ENCODE data around the gene GNPTAB.
A peak's percentile ranks its signal among the peaks of the same experiment; 100 is the strongest.

The GNPTAB gene

DNA sequence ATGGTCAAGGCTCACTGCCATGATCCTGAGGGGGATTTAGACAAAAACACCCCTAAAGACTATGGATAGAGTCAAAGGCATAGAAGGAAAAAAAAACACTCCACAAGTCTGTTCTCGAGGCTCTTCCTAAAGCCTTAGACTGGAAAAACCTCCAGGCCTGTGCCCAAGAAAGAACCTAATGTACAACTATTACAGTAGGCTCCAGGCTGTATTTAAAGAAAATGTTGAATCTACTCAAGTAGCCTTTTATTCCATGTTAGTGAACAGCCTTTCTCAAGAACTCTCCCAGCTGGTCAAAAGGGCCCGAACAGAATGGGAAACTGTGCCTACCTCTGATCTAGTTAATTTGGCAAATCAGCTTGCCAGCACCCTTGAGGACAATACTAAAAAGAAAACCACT is 28.3 kb downstream of the GNPTAB start:
- no peak for DNase-seq

DNA sequence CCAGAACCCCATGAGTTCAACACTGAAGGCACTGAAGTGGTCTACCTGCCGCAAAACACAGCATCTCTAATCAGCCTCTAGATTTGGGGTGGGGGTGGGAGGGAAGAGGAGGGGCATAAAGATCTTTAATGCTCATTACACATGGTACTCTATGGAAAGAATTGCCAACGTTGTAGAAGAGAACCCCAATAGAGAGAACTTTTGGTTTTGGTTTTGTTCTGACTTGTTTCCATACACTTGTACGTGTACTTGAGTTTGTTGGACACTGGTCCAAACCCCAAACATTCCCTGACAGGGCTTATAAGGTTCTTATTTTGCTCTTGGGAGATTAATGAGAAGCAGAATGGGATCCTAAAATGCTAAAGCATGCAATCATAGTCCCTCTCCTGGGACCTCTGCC is 31.0 kb downstream of the GNPTAB start:
- no peak for DNase-seq

DNA sequence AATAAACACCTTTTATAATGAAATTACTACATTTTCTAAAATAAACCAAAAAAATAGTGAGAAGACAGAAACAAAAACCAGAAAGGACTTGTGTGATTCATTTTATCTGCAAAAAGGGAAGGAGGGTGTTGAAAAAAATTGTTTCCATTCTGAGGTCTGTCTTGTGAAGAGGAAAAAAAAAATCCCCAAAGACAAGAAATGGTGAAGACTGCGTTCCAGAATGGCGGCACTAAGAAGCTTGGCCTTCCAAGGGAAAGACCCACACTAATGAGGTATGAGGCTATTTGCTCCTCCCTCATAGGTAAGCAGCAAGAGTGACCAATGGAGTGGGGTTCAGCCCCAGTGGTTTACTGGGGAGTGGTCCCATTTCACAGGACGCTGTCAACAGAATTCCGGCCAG is 35.0 kb downstream of the GNPTAB start:
- no peak for DNase-seq

DNA sequence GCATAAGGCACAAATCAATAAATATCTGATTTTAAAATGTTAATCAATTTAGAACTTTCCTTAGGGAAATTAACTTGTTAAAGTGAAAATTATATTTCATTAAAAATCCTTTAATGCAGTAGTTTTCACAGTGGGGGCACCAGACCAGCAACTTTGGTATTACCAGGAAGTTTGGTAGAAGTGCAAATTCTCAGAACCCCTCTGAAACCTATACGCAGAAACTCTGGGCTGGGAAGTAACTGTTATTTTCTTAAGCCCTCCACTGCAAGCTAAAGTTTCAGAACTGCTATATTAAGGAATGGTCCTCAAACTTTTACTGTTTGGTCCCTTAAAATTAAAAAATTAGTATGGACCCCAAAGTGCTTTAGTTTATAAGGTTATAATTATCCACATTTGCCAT is 35.7 kb downstream of the GNPTAB start:
- DNase-seq: no peak

DNA sequence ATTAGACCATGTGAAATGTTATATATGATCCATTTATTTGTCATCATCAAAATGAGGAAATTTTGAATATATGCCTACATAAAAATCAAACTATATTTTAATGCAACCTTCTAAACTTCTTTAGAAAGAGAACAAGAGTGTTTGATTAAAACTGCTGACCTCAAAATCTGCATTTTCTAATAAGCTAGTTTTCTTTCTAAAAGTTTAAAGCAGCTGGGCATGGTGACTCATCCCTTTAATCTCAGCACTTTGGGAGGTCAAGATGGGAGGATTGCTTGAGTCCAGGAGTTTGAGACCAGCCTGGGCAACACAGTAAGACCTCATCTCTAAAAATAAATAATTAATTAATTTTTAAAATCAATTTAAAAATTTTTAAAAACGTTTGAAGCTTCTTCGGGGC is 36.2 kb downstream of the GNPTAB start:
- no peak for DNase-seq

DNA sequence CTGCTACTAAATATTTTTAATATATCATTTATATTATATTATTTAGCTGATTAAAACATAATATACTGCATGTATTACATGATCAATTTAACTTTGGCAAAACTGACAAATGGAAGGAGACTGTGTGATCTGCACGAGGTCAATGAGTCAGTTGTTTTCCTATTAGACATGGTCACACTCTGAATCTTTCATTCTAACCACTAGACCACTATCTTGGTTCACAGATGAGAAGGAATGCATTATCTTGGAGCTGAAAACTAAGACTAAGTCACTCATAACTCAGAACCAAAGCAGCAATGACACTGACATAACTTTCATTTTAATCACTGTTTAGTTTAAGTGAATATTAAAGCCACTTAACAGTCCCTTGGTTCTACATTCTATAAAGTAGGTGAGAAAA is 37.4 kb downstream of the GNPTAB start:
- DNase-seq: no peak

DNA sequence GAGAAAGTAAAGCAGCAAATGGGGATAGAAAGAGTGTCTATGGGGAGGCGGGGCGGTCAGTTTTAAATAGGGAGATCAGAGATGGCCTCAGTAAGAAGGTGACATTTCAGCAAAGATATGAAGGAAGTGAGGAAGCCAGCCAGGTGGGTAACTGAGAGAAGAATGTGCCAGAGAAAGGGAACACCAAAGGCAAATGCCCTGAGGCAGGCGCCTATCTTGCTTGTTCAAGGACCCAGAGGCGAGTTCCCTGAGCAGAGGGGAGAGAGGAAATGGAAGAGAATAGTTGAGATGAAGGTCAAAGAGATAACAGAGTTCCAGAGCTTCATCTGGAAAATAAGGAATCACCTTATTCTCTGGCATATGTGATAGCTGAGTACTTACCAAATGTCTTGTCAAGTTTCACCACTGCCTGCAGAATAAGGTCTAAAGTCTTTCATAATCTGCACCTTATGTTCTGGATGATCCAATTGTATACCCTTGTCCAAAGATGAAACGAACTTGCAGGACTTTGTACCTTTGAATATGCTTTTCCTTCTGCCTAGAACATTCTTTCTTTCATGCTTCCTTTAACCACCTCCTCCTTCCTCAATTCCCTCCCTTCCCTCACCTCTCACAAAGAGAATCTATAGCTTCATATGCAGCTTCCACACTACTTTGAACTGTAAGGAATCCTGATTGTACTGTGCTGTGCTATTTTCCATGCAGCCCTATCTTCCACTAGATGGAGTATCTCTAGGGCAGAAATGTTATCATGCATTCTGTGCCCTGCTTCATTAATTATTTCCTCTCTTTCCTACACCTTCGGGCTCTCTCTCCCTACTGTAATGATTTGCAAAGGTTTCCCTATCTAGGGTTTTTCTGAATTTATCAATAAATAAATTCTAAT is 38.5 kb downstream of the GNPTAB start:
- DNase-seq: no peak

DNA sequence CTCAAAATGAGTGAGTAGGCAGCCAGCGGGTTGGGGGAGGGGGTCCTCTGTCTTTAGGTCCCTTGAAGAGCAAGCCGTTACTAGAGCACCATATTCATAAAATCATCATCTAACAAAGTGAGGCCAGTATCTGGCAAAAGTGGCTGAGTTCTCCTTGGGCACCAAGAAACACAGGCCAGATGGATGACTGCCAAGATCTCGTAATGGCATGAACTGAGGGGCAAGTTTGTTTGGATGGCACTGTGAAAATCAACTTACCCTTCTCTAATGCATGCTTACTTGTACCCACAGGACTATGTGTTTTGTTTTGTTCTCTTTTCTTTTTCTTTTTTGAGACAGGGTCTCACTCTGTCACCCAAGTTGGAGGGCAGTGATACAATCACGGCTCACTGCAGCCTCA is 41.6 kb downstream of the GNPTAB start:
- DNase-seq: no peak

DNA sequence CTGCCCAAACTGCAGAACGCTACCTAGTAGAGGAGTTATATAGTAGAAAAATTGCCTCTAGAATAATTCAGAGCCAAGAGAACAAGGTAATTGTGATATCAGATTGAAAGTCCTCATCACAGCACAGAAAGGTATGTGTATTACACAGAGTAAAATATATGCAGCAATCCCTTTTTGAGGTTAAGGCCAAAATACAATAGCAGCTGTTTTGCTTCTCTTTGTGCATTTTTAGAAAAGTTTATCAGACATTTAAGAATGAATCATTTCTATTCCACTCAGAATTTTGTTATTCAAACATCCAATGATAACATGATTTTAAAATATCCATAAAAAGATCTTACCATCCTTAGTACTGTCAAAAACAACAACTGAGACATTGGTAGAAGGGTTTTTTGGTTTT is 45.1 kb downstream of the GNPTAB start:
- DNase-seq: no peak

DNA sequence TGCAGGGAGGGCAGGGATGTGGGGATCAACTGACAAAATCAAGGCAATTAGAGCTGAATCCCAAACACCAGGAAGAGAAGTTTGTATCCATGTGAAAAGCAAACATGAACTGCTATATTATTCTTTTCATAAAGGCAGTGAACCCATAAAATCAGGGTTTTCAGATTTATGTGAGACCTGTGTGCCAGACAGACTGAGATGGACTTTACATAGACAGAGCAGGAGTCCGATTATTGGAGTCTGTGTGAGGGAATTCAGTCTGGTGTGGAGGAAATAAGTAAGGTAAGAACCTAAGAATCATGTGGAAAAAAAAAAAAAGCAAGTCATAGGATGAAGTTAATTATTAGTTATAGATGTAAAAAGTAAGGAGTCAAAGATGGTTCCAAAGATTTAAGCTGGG is 46.4 kb downstream of the GNPTAB start:
- DNase-seq: no peak

DNA sequence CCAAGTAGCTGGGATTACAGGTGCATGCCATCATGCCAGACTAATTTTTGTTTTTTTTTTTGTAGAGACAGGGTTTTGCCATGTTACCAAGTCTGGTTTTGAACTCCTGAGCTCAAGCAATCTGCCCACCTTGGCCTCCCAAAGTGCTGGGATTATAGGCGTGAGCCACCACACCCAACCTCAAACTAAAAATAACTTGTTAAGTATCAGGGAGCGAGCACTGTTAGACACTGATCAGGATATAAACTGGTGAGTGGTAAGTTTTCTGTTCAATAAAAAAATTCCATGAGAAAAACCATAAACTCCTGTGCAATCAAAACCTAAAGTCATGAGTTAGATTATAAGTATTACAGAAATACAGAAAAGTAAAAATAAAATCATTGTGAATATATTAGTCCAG is 46.9 kb downstream of the GNPTAB start:
- DNase-seq: no peak

DNA sequence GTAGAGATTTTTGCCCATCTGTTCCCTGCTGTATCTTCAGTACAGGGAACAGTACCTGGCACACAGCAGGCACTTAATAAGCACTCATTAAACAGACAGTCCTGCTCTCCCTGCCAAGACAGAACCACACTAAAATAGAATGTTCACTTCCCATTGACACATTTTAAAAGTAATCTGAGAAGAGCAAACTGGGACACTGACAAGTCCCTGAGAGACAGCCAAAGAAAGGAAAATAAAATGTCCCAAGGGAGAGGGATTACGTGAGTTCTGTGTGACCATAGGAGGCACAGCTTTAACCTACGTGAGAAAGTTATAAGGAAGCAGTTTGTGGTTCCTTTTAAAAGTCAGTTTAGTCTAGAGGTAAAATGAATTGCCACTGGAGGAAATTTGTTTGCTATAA is 47.6 kb downstream of the GNPTAB start:
- no peak for DNase-seq

DNA sequence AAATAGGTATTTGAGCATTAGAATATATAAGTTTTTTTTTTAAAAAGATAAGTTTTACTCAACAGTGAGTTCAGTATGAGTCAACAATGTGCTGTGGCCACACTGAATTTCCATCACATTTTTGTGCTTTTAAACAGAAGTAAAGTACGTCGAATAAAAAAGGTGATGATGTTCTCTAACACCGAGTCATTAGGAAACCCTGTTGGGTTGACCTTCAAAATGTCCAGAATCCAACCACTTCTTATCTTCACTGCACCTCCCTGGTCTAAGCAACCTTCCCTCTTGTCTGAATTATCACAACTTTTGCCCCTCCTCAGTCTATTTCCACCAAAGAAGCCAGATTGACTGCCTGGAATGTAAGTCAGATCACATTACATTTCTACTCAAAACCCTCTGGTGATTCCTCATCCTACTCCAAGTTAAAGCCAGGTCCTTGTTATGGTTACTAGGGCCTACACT is 48.5 kb downstream of the GNPTAB start:
- no peak for DNase-seq

DNA sequence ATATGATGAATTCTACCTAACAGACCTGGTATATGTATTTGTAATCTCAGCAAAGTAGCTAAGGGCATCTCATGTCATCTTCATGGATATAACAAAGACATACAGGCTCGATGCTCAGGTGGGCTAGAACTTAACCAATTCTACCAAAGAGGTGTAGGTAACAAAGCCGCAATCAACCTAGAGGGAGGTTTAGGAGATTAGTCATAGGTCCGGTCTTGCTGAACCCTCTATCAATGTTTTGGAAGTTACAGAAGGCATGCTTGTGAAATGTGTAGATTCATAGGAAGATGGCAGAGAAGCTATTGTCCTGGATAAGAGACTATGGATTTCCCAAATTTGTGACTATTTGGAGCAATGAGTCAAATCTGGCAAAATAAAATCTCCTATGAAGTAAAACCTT is 48.9 kb downstream of the GNPTAB start:
- DNase-seq: no peak

DNA sequence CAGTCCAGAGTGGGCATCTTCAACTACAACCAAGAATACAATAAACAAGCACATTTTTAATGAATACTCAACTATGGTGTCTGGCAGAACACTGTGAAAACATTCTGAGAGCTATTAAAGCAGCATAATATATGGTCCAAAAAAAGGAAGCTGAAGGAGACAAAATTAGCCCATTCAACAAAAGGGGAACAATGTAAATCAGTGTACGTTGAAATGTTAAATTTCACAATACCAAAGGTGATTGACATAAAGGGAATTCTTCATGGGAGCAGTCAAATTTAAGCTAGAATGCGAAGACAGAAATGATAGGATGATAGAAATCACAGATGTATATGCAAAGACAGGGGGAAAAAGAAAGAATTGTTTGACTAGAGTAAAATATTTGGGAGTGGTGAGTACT is 50.2 kb downstream of the GNPTAB start:
- no peak for DNase-seq

DNA sequence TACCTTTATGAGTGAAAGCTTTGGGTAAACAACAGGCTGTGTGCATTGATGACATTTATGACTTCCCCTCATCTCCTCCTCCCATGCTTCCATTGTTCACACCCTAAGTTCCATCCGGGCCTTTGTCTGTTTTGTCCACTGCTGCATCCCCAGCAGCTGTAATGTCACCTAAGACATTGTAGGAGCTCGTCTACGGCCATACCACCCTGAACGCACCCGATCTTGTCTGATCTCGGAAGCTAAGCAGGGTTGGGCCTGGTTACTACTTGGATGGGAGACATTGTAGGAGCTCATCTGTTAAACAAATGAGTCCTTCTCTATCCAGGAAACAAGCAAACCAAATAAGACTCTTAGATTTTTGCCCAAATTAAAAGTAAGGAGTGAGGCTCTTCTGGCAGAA is 51.1 kb downstream of the GNPTAB start:
- DNase-seq: no peak

DNA sequence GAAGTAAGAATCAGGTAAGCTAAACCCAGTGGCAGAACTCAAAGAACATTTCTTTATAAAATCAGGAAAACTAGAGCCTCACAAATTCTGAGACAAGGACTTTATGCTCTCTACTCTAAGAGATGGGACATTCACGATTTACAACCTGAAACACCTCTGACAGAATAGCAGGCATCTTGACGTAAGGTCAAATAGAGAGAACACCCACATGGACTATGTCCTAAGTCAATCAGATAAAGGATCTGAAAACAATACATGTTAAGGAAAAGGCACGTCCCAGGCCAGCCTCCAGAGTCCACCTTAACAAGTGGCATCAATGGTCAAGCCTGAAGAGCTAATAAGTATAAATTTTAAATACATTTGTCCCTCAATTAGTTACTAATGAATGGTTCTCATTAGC is 51.6 kb downstream of the GNPTAB start:
- no peak for DNase-seq

DNA sequence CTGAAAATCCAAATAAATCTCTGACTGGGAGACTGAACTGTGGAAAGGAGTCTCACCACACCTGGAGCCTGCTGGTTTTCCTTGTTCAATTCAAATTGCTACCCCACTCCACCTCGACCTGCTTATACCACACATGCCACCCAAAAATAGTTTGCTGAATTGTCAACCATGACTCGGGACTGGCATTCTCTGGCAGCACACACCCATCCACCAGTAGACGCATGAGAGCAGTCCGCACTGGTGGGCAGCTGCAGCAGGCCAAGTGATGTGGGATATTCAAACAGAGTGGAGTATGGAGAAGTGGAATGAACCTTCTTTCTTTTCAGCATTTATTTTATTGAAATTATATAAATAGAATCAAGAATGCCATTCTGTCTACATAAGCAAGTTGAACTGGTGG is 52.8 kb downstream of the GNPTAB start:
- DNase-seq: no peak

DNA sequence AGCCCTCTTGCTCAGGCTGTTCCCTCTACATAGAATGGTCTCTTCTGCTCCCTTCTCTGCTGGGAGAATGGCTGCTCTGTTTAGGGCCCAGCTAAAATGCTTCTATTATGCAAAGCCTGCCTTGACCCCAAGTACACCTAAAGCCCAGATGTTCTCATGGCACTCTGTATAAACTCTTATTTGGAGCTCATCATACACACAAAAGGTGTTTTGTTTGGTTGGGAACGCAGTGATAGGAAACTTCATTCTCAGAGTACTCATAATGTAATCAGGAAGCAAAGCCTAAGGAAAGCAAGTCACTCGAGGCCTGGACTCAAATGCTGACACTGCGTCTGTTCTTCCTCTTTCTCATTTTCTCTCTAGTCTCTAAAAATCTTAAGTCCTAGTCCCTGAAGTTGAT is 53.3 kb downstream of the GNPTAB start:
- peak; percentile 64 for DNase-seq

DNA sequence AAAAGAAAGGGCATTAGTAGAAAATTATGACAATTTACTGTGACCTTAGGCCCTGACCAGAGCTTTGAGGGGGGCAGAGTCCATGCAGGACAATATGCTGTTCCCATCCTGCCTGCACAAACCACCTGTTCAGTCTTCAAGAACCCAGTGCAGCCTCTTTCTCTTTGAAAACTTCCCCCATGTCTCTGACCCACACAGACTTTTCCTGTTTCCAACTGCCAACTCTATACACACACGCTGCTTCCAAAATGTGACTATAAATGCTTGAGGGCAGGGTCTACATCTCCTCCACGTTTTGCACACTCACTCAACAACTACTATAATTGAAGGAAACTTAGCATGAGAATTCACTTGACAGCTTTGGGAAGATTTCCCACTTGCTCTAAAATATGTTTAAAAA is 54.9 kb downstream of the GNPTAB start:
- DNase-seq: no peak

DNA sequence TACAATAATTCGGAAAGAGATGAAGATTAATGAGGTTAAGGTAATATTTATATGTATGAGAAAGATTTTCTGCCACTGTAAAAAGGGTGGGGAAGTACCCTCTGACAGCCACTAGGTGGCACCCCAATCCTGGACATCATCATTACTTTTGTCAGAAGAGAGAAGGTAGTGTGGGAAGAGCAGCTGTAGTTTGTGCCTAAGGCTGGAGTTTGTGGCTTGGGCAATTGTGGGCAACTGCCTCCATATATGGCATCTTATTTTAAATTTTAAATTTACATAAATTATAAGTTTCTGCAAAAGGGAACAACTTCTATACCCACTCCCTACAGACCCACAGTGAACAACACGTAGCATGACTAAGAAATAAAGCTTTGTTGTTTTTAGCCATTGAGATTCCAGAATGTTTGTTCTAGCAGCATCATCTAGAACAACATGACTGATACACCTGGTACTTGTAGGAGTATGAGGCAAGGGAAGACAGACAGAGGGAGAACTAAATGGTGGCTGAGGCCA is 57.1 kb downstream of the GNPTAB start:
- DNase-seq: peak; percentile 74

DNA sequence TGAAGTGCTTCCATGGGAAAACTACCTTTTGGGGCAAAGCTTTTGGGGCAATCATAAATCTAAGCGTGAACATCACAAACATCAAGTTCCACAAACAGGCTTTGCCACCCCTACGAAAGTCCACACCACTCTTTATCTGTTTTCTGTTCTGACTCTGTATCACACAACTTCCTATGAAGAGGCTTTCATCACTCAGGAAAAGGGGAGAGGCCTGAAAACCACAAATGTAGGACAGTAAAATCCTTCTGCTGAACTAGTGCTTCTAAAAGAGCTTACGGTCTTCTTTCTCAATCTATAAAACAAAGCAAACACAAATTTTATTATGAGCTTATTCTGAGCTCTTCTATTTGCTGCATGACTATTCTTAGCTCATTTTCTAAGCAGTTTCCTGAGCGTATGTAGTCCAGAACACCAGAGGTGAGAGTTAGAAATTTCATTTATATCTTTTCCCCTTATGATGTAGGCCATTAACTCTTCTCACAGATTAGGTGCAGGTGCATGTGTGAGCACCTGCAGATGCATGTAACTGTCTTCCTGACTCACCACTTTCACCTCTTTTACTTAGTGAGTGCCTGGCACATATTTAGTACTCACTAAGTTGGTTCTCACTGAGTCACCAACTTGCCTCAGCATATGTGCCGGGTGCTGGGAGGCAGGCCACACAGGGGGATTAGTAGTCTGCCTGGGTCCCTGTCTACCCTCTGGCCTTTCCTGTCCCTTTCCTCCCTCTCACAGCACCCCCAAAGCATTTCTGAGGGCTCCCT is 58.6 kb downstream of the GNPTAB start:
- DNase-seq: no peak

DNA sequence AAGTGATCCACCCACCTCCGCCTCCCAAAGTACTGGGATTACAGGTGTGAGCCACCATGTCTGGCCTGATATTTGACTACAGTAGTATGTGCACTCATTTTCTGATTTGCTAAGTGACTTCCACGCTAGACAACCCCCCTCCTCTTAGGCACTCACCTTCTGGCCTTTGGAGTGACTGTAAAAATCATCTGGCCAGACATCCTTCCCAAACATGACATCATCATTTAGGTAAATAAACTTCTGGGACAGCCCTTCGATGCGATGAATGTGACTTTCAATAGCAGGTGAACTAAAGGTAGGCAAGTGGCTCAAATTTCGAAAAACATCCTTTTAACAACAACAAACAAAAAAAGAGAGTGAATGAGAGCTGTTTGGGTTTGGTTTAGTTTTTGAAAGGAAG is 60.9 kb downstream of the GNPTAB start:
- no peak for DNase-seq

DNA sequence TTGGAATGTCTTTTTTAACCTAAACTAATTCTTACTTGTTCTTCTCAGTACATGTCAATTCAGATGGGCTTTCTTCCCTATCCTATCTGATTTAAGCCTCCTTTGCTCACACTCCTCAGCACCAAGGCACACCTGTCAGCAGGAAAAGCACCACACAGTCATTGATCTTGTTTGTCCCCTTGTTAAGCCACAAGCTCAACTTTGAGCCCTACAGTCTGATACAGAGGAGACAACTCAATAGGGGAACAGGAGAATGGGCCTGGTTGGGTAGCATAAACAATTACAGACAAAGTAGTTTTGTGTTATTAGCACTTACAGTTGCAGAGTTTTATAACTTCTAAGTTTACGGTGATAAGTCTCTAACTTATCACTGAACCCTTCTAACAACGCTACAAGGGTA is 62.0 kb downstream of the GNPTAB start:
- no peak for DNase-seq

All from midbrain (tissue), 1 donor.